ENCODE results near the gene SGMS1.
"Not testable (repeated sequence)": the region's sequence is repeated elsewhere in the genome, so short reads cannot be mapped to it uniquely, and the experiment has no call there.

The SGMS1 gene

GRCh38 chr10:50275650-50276235 lies 348.0 kb downstream of the SGMS1 start:
- no peak for DNase-seq (ENCODE audit: low read depth in 2 of 2, low spot score in 1 of 2)

- no peak for DNase-seq (ENCODE audit: low read depth in 2 of 2, low spot score in 1 of 2)
These were observed 351.2 kb downstream of the SGMS1 start for GRCh38 chr10:50272531-50272930.

GRCh38 chr10:50271564-50272250 lies 352.0 kb downstream of the SGMS1 start:
- DNase-seq (ENCODE audit: low read depth in 2 of 2, low spot score in 1 of 2), result no peak

- DNase-seq (ENCODE audit: low read depth in 2 of 2, low spot score in 1 of 2), result not testable (repeated sequence)
These were observed 355.9 kb downstream of the SGMS1 start for GRCh38 chr10:50267877-50268276.

- DNase-seq (ENCODE audit: low read depth in 2 of 2, low spot score in 1 of 2), result not testable (repeated sequence)
These were observed 361.1 kb downstream of the SGMS1 start for GRCh38 chr10:50262625-50263024.

GRCh38 chr10:50260791-50261281 lies 362.9 kb downstream of the SGMS1 start:
- no peak for DNase-seq (ENCODE audit: low read depth in 2 of 2, low spot score in 1 of 2)
